Sigmoid colon (tissue), 4 donors: ENCODE data around the gene KIF2C.

ENCODE experiments used
- POLR2A ChIP-seq, 2 donors: fragments of 450-650 bp; IDR thresholded peaks; one replicate each; pipeline ENCODE4 v1.6.1; 2016; ENCODE audit warnings: antibody characterized with exemption in 2 of 2, mild to moderate bottlenecking in 2 of 2, moderate library complexity in 2 of 2
- POLR2AphosphoS5 ChIP-seq, 4 donors: sonication (generic); formaldehyde crosslinking; IDR thresholded peaks; one replicate each; pipeline ENCODE4 v1.6.1; 2017; ENCODE audit warnings: antibody characterized with exemption in 4 of 4
- TF ChIP-seq, protein P1 (sequence below), 4 experiments: fragments of 450-650 bp in 3 of 4; fragments of 200-600 bp in 1 of 4; IDR thresholded peaks; one replicate each; pipeline ENCODE4 v1.5.1; 2016 to 2019; ENCODE audit warnings: antibody characterized with exemption in 4 of 4, mild to moderate bottlenecking in 3 of 4, moderate library complexity in 2 of 4

DNA sequence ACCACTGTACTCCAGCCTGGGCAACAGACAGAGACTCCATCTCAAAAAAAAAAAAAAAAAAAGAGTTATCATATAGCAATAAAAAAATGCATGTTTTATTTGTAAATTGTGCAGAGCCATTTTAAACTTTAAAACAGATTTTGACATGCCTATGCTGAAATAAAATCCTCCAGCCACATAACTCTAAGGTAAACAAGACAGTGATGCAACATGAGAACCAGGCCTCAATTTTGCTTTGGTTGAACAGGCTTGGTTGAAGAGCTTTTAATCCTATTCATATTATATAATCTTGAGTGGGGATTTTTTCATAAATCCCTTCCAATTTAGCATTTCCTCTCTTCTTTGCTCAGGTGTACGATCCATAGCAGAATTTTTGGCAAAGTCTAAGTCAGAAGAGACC is 39.1 kb upstream of the KIF2C start:
- TF ChIP-seq POLR2A (IDR thresholded peaks at IDR 0.05) (no peak), POLR2AphosphoS5 (IDR thresholded peaks at IDR 0.05) (no peak)
- TF ChIP-seq, protein P1, sequence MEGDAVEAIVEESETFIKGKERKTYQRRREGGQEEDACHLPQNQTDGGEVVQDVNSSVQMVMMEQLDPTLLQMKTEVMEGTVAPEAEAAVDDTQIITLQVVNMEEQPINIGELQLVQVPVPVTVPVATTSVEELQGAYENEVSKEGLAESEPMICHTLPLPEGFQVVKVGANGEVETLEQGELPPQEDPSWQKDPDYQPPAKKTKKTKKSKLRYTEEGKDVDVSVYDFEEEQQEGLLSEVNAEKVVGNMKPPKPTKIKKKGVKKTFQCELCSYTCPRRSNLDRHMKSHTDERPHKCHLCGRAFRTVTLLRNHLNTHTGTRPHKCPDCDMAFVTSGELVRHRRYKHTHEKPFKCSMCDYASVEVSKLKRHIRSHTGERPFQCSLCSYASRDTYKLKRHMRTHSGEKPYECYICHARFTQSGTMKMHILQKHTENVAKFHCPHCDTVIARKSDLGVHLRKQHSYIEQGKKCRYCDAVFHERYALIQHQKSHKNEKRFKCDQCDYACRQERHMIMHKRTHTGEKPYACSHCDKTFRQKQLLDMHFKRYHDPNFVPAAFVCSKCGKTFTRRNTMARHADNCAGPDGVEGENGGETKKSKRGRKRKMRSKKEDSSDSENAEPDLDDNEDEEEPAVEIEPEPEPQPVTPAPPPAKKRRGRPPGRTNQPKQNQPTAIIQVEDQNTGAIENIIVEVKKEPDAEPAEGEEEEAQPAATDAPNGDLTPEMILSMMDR (IDR thresholded peaks at IDR 0.05): no peak
